ENCODE data around the gene FLNA. TPM values are rescaled to one million over a fixed set of nuclear protein-coding genes. Genes with fewer than 3 reads are reported as not detected.
"Not testable (repeated sequence)": the region's sequence is repeated elsewhere in the genome, so short reads cannot be mapped to it uniquely, and the experiment has no call there.

Gene FLNA
- polyA plus RNA-seq, 6 donors from 2014 or later, result 39.6 to 269 (median 78.3) TPM

DNA sequence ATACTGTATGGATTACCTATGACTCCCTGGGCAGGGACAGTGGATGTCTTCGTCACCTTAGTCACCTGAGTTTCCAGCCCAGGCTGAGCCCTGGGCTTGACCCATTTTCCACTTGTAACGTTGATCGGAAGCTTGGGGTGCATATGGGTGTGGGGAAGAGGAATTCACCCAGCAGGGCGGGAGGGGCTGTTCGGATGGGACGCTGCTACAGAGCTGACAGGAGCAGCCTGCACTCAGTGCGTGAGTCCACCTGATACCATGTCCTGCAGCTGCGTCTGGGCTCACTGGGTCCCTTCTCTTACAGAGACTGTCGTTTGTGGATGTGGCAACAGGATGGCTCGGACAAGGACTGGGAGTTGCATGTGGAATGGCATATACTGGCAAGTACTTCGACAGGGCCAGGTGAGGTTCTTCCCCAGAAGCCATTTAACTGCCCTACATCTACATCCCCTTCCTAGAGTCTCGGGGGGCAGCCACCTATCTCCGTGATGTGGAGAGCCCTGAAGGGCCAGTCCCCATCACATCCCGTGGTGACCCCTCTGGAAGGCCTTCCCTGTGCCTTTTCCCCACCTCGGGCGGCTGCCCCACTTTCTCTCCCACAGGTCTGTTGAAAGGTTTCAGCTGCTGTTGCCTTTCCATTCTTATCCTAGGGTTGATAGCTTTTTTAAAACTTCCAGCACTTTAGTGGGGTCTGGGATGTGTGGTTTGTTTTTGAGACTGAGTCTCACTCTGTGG is 65.2 kb downstream of the FLNA start:
- DNase-seq, result no peak
- H3K27me3 Mint-ChIP-seq, result no peaks in the 10 kb centered on the region
- H3K9me3 Mint-ChIP-seq, result no peaks in the 10 kb centered on the region
- ATAC-seq (ENCODE audit: low read depth in 2 of 2), result no peak
- no peak overlapping the region for H3K4me3 Mint-ChIP-seq
- H3K36me3 Mint-ChIP-seq, result no peaks in the 10 kb centered on the region
- peaks cover 21 to 40% (median 35%) of the 10 kb centered on the region in 3 donors for H3K4me1 Mint-ChIP-seq
- H3K27ac Mint-ChIP-seq, result no peak overlapping the region

DNA sequence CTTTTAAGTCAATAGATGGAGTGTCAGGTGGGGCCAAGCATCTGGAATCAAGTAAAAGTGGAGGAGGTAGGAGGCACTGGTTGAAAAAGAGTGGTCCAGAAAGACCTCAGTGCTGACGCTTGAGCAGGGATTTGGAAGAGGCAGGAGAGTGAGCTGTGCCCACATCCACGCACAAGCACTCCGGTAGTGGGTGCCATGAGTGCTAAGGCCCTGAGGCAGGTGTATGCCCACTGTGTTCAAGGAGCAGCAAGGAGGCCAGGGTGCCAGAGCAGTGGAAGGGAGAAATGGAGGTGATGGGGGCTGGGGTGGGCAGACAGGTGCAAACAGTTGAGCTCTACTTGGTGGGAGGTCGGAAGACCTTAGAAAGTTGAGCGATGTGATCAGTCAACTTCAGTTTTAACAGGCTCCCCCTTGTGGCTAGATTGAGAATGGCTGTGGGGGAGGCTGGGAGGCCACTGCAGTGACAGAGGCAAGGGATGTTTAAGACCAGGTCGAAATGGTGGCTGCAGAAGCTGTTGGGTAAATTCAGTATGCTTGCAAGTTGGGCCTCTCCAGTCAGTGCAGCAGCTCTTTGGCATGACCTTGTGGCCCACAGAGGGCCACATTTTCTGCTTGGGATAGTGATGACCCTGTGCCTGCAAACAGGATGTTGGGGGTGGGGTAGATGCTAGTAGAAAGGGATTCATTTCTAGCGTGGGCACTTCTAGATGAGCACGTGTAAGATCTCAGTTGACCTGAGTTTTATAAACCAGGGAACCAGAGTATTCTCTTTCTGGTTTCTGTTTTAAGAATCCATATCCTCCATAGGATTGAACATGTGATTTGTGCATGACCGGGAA is 66.1 kb downstream of the FLNA start:
- Mint-ChIP-seq H3K4me3 (peak overlapping the region in 5 of 8 donors; percentile 26 to 60 (median 37)), H3K27me3 (no peaks in the 10 kb centered on the region)
- DNase-seq, result peak; percentile 78

DNA sequence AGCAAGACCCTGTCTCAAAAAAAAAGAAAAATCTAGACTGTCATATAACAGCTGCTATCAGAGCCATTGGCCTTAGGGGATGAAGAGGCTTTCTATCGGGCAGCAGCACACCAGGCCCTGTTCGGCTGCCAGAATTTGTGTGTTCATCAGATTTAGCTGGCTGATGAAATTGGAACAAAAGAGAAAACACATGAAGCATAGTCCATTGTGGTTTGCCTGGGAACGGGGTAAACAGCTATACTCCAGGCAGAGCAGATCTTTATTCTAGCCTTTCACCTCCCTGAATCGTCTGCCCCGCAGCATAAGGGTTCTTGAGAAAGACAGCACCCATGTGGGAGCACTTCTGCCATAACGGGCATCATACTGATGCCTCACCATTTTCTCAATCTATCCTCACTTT is 67.2 kb downstream of the FLNA start:
- H3K4me3 Mint-ChIP-seq, result peak overlapping the region in 2 of 8 donors; percentile 10 to 15
- H3K27ac Mint-ChIP-seq, result peak overlapping the region in 1 of 6 donors; percentile 49
- no peak for DNase-seq
- no peaks in the 10 kb centered on the region for H3K27me3 Mint-ChIP-seq
- peaks cover 0 to 1% (median 0%) of the 10 kb centered on the region in 7 donors for H3K9me3 Mint-ChIP-seq
- no peak for ATAC-seq (ENCODE audit: low read depth in 2 of 2)
- H3K36me3 Mint-ChIP-seq, result no peaks in the 10 kb centered on the region
- H3K4me1 Mint-ChIP-seq, result peaks cover 24 to 42% (median 35%) of the 10 kb centered on the region in 3 donors

More for the DNA sequence above, 66.1 kb downstream of the FLNA start:
- H3K9me3 Mint-ChIP-seq, result no peaks in the 10 kb centered on the region
- H3K4me1 Mint-ChIP-seq, result peaks cover 21 to 42% (median 35%) of the 10 kb centered on the region in 3 donors
- H3K27ac Mint-ChIP-seq, result peak overlapping the region in 5 of 6 donors; percentile 27 to 88 (median 49)
- peak; percentile 84 to 92 for ATAC-seq (ENCODE audit: low read depth in 2 of 2)
- H3K36me3 Mint-ChIP-seq, result no peaks in the 10 kb centered on the region

DNA sequence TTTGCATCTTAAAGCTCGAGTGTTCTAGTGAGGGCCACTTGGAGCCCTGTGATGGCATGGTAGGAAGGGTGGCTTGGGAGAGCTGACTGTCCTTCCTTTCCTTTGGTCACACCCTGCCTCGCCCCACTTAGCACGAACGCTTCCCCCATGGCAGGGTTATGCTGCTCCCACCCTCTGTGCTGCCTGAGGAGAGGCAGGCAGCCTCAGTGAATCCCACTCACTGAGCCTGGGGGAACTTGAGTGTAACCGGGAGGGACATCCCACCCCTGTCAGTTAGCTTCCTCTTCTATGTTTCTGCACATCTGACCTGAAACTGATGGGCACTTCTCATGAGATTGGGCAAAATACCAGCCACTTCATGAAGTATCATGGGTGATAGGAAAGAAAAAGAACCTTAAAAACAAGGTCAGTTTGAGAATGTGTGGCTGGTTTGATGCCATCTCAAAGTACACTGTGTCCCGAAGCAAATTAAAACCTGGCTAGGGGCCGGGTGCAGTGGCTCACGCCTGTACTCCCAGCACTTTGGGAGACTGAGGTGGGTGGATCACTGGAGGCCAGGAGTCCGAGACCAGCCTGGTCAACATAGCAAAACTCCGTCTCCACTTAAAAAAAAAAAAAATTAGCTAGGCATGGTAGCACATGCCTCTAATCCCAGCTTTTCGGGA is 68.8 kb downstream of the FLNA start:
- Mint-ChIP-seq H3K9me3 (peaks cover 0 to 1% (median 0%) of the 10 kb centered on the region in 7 donors), H3K27me3 (no peaks in the 10 kb centered on the region), H3K4me1 (peaks cover 24 to 42% (median 29%) of the 10 kb centered on the region in 3 donors), H3K4me3 (peak overlapping the region in 7 of 8 donors; percentile 26 to 77 (median 56)), H3K27ac (peak overlapping the region in 3 of 6 donors; percentile 33 to 88 (median 76)), H3K36me3 (no peaks in the 10 kb centered on the region)
- peak; percentile 57 to 62 for ATAC-seq (ENCODE audit: low read depth in 2 of 2)
- DNase-seq, result no peak

DNA sequence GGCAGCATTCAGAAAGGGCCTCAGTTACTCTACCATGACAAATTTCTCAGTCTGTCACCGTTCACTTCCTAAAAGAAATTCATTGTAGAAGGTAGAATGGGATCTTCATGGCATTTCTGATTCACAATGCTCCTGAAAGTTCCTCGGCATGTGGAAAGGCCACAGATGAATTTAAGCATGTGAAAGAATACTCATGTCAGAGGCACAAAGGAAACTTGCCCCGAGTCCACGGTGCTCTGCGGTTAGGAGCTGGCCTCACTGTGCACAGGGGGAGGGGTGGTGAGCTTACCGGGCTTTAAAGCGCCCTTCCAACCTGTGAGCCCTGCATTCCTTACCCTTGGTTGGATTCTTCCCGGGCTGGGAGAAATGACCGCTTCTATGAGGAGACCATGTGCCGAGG is 69.6 kb downstream of the FLNA start:
- H3K36me3 Mint-ChIP-seq, result no peaks in the 10 kb centered on the region
- H3K4me3 Mint-ChIP-seq, result peak overlapping the region in 2 of 8 donors; percentile 9 to 54
- peaks cover 0 to 1% (median 0%) of the 10 kb centered on the region in 7 donors for H3K9me3 Mint-ChIP-seq
- H3K27ac Mint-ChIP-seq, result peak overlapping the region in 1 of 6 donors; percentile 33
- no peak for DNase-seq
- peaks cover 24 to 42% (median 29%) of the 10 kb centered on the region in 3 donors for H3K4me1 Mint-ChIP-seq
- H3K27me3 Mint-ChIP-seq, result no peaks in the 10 kb centered on the region
- no peak for ATAC-seq (ENCODE audit: low read depth in 2 of 2)

DNA sequence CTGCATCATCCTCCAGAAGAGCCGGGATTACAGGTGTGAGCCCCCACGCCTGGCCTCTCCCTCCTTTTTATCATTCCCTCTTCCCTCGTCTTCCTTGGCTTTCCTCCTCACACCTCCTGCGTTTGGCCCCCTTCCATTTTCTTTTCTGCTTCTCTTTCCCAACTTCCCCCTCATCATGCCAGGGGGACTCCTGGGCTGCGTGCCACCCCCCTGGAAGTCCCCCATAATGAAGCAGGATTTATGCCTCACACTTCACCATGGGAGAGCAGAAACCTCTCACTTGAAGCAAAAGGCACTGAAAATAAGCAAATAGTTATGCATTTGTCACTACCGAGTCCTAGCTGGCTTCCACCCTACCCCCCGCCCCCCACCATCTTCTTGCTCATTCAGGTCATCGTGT is 71.0 kb downstream of the FLNA start:
- Mint-ChIP-seq H3K4me3 (peak overlapping the region in 1 of 8 donors; percentile 51), H3K27me3 (no peaks in the 10 kb centered on the region)

DNA sequence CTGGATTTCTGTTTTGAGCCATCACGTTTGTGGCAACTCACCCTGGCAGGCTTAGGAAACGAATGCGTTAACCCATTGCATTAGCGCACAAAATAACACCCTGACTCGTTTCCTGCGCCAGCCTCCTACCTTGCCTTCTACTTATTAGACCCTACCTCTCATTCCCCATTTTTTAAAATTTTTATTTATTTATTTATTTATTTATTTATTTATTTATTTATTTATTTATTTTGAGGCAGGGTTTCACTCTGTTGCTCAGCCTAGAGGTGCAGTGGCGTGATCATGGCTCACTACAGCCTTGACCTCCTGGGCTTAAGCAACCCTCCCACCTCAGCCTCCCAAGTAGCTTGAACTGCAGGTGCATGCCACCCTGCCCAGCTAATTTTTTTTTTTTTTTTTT is 71.4 kb downstream of the FLNA start:
- not testable (repeated sequence) for H3K27ac Mint-ChIP-seq; H3K4me3 Mint-ChIP-seq; ATAC-seq (ENCODE audit: low read depth in 2 of 2); H3K9me3 Mint-ChIP-seq; H3K27me3 Mint-ChIP-seq; DNase-seq; H3K36me3 Mint-ChIP-seq
- H3K4me1 Mint-ChIP-seq, result peaks cover 18 to 38% (median 26%) of the 10 kb centered on the region in 3 donors

More for the DNA sequence above, 71.0 kb downstream of the FLNA start:
- Mint-ChIP-seq H3K4me1 (peaks cover 23 to 38% (median 27%) of the 10 kb centered on the region in 3 donors), H3K36me3 (no peaks in the 10 kb centered on the region), H3K9me3 (peaks cover 0 to 3% (median 0%) of the 10 kb centered on the region in 7 donors), H3K27ac (peak overlapping the region in 1 of 6 donors; percentile 53)
- no peak for DNase-seq
- no peak for ATAC-seq (ENCODE audit: low read depth in 2 of 2)

DNA sequence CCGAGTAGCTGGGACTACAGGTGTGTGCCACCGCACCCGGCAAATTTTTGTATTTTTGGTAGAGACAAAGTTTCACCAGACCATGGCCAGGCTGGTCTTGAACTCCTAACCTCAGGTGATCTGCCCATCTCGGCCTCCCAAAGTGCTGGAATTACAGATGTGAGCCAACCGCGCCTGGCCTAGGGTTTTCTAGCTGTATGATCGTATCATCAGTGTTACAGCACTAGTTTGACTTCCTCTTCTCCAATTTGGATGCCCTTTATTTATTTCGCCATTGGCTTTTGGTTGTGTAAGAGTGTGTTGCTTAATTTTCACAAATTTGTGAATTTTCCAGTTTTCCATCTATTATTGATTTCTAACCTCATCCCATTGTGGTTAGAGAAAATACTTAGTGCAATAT is 73.6 kb downstream of the FLNA start:
- peaks cover 8 to 28% (median 20%) of the 10 kb centered on the region in 3 donors for H3K4me1 Mint-ChIP-seq
- H3K27ac Mint-ChIP-seq, result no peak overlapping the region
- no peak for DNase-seq
- peaks cover 0 to 7% (median 0%) of the 10 kb centered on the region in 7 donors for H3K9me3 Mint-ChIP-seq
- ATAC-seq (ENCODE audit: low read depth in 2 of 2), result no peak
- no peak overlapping the region for H3K4me3 Mint-ChIP-seq
- H3K27me3 Mint-ChIP-seq, result no peaks in the 10 kb centered on the region
- H3K36me3 Mint-ChIP-seq, result no peaks in the 10 kb centered on the region

Other genes starting within 250 kb of the FLNA start
- gene OPN1LW, start 230.4 kb downstream of the FLNA start, polyA plus RNA-seq (ENCODE audit: low read depth in 6 of 6), result not detected
- gene OPN1MW, start 192.0 kb downstream of the FLNA start, polyA plus RNA-seq (ENCODE audit: low read depth in 6 of 6), result not detected
- not detected for gene OPN1MW2, start 154.9 kb downstream of the FLNA start, polyA plus RNA-seq (ENCODE audit: low read depth in 6 of 6)
- gene OPN1MW3, start 117.1 kb downstream of the FLNA start, polyA plus RNA-seq (ENCODE audit: low read depth in 6 of 6), result under 1 TPM in 1 of 6 donors, not detected in 5; 0.13 TPM
- not detected for gene TEX28, start 79.5 kb downstream of the FLNA start, polyA plus RNA-seq (ENCODE audit: low read depth in 6 of 6)
- under 1 TPM in 5 of 6 donors, not detected in 1; 0.27 to 0.57 (median 0.38) TPM for gene TKTL1, start 78.8 kb downstream of the FLNA start, polyA plus RNA-seq (ENCODE audit: low read depth in 6 of 6)
- 10 to 100 TPM; 25.0 to 29.6 (median 27.2) TPM for gene EMD, start 4.7 kb upstream of the FLNA start, polyA plus RNA-seq (ENCODE audit: low read depth in 6 of 6)
- gene RPL10, start 23.7 kb upstream of the FLNA start, polyA plus RNA-seq (ENCODE audit: low read depth in 6 of 6), result 1,000 to 10,000 TPM; 3,636 to 5,147 (median 4,635) TPM
- 10 to 100 TPM in 5 of 6 donors, 1 to 10 TPM in 1; 9.5 to 23.1 (median 14.3) TPM for gene DNASE1L1, start 34.6 kb upstream of the FLNA start, polyA plus RNA-seq (ENCODE audit: low read depth in 6 of 6)
- 10 to 100 TPM; 31.6 to 50.2 (median 36.6) TPM for gene TAFAZZIN, start 36.9 kb upstream of the FLNA start, polyA plus RNA-seq (ENCODE audit: low read depth in 6 of 6)
- 100 to 1,000 TPM in 1 of 6 donors, 10 to 100 TPM in 5; 81.8 to 173 (median 88.7) TPM for gene ATP6AP1, start 54.0 kb upstream of the FLNA start, polyA plus RNA-seq (ENCODE audit: low read depth in 6 of 6)
- 10 to 100 TPM; 28.4 to 44.3 (median 35.5) TPM for gene GDI1, start 62.5 kb upstream of the FLNA start, polyA plus RNA-seq (ENCODE audit: low read depth in 6 of 6)
- gene FAM50A, start 69.5 kb upstream of the FLNA start, polyA plus RNA-seq (ENCODE audit: low read depth in 6 of 6), result 10 to 100 TPM; 23.8 to 35.2 (median 28.2) TPM
- gene PLXNA3, start 83.6 kb upstream of the FLNA start, polyA plus RNA-seq (ENCODE audit: low read depth in 6 of 6), result 1 to 10 TPM in 3 of 6 donors, under 1 TPM in 3; 0.68 to 1.6 (median 0.99) TPM
- gene LAGE3, start 104.6 kb upstream of the FLNA start, polyA plus RNA-seq (ENCODE audit: low read depth in 6 of 6), result 10 to 100 TPM; 36.4 to 47.6 (median 40.9) TPM
- gene UBL4A, start 112.0 kb upstream of the FLNA start, polyA plus RNA-seq (ENCODE audit: low read depth in 6 of 6), result 10 to 100 TPM; 18.7 to 39.4 (median 33.0) TPM
- gene SLC10A3, start 116.0 kb upstream of the FLNA start, polyA plus RNA-seq (ENCODE audit: low read depth in 6 of 6), result 10 to 100 TPM; 33.5 to 65.1 (median 38.0) TPM
- 10 to 100 TPM; 13.4 to 24.1 (median 16.7) TPM for gene FAM3A, start 141.6 kb upstream of the FLNA start, polyA plus RNA-seq (ENCODE audit: low read depth in 6 of 6)
- 1 to 10 TPM; 3.3 to 6.1 (median 4.4) TPM for gene G6PD, start 172.2 kb upstream of the FLNA start, polyA plus RNA-seq (ENCODE audit: low read depth in 6 of 6)
- gene IKBKG, start 173.0 kb upstream of the FLNA start, polyA plus RNA-seq (ENCODE audit: low read depth in 6 of 6), result 10 to 100 TPM; 18.3 to 34.0 (median 26.5) TPM
- gene CTAG1A, start 210.5 kb upstream of the FLNA start, polyA plus RNA-seq (ENCODE audit: low read depth in 6 of 6), result not detected
- not detected for gene CTAG1B, start 244.6 kb upstream of the FLNA start, polyA plus RNA-seq (ENCODE audit: low read depth in 6 of 6)

Measured in naive B cell (primary cell).